HG03354 (cell line): Measurements from ENCODE around the gene QPRT.
"Not testable (repeated sequence)": the region's sequence is repeated elsewhere in the genome, so short reads cannot be mapped to it uniquely, and the experiment has no call there.

Source experiments
- ATAC-seq: cut with Tn5 transposase; IDR thresholded peaks from one replicate; pipeline ENCODE4 v1.9.1; 2021; ENCODE audit warnings: mild to moderate bottlenecking; ENCODE audit not compliant: unreplicated experiment, poor library complexity, severe bottlenecking

QPRT gene

GRCh38 chr16:29678691-29679267, at the start of gene QPRT:
Gene QPRT (plus strand): TSS chr16:29679180. CDS start chr16:29679198, 18 bp downstream.
- no peak for ATAC-seq

GRCh38 chr16:29629318-29629717, 49.7 kb upstream of the QPRT start:
- not testable (repeated sequence) for ATAC-seq

GRCh38 chr16:29631658-29632057, 47.3 kb upstream of the QPRT start:
- ATAC-seq, result not testable (repeated sequence)

GRCh38 chr16:29635902-29636301, 43.1 kb upstream of the QPRT start:
- ATAC-seq, result not testable (repeated sequence)

DNA sequence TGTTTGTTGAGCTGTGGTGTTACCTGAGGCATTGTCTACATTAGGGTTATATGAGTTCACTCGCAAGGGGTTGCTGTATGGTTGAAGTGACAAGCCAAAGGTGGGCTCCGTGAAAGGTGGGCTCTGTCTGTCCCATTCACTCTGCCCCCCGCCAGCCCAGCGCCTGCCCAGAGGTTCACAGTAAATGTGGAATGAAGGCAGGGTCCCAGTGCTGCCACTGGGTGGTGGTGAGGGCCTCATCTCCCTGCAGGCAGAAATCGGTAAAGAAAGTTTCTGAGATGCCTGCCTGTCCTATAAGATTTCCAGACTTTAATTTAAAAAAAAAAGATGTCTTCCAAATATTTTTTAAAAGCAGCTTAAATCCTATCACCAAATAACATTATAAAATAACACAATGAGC, 42.6 kb upstream of the QPRT start:
- ATAC-seq, result not testable (repeated sequence)

GRCh38 chr16:29638751-29639150, 40.2 kb upstream of the QPRT start:
- not testable (repeated sequence) for ATAC-seq

- no peak for ATAC-seq
Observed at GRCh38 chr16:29641561-29641960, 37.4 kb upstream of the QPRT start.

DNA sequence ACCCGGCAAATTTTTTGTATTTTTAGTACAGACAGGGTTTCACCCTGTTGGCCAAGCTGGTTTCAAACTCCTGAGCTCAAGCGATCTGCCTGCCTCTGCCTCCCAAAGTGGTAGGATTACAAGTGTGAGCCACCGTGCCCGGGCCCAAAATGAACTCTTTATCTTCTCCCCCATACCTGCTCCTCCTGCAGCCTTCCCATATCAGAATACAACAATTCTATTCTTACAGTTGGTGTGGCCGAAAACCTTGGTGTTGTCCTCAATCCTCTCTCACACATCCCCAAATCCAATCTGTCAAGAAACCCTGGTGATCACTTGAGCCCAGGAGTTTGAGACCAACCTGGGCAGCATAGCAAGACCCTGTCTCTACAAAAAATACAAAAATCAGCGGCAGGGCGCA, 35.4 kb upstream of the QPRT start:
- no peak for ATAC-seq

GRCh38 chr16:29644338-29644857, 34.6 kb upstream of the QPRT start:
- peak; percentile 63 for ATAC-seq

DNA sequence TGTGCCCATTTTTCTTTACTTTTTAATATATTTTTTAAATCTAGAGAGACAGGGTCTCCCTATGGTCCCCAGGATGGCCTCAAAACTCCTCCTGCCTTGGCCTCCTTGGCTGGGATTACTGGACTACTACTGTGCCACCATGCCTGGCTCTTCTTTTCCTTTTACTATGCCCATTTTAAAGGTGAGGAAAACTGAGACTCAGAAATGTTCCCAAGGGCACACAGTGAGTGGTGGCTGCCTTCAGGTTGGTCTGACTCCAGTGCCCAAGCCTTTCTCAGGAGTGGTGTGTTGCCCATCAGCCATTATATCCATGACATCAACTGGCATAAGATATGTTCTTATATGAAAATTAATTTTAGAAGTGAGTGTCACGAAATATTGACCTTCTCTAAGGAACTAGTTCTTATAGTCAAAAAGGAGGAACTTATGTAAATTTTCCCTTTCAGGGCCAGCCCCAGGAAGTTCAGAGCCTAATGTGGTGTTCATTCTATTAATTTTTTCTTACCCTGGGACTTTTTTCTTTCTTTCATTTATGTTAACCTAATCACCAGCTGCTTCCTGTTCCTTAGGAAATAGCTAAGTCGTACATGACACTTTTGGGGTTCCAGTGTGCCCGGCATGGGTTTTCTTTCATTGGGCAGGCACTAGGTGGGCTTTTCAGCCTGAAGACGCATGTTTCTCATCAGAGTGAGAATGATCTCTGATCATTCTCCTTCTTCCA, 33.8 kb upstream of the QPRT start:
- ATAC-seq, result peak; percentile 46

DNA sequence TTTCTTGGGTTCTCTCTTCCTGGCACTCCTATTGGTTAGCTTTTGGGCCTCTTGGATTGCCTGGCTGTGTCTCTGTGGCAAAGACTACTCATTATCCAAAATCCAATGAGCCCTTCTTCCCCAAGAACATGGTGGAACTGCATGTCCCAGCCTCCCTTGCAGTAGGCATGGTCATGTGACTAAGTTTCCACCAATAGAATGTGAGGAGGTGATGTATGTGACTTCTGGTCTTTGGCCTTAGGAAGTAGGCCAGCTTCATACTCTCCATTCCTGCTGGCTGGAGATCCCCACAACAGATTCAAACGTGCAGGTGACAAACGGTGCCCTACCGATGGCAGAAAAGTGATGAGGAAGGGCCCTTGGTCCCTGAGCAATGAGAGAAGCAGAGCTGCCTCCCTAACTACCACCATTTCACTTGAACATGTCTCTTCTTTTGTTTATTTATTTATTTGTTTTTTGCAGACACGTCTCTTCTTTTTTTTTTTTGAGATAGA, 33.2 kb upstream of the QPRT start:
- ATAC-seq, result peak; percentile 36

- no peak for ATAC-seq
Observed at GRCh38 chr16:29646947-29647346, 32.0 kb upstream of the QPRT start.

- ATAC-seq, result no peak
Observed at GRCh38 chr16:29649588-29650494, 29.1 kb upstream of the QPRT start.

- ATAC-seq, result no peak
Observed at GRCh38 chr16:29650771-29651170, 28.2 kb upstream of the QPRT start.

DNA sequence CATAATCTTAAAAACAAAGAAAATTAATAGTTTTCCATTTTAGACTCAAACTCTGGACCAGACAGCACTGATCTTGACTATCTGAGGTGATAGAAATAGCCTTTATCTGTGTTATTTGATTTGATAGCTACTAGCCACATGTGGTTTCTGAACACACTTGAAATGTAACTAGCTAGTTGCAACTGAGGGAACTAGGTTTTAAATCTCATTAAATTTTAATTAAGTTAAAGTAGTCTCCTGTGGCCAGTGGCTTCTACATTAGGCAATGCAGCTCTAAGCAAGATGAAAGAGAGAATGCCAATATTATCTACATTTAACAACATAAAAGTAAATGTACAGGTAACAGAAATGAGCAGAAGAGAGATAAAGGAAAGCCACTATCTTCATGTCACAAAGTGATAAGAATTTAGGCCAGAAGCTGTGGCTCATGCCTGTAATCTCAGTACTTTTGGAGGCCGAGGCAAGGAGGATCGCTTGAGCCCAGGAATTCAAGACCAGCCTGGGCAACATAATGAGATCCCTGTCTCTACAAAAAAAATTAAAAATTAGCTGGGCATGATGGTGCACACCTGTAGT, 27.1 kb upstream of the QPRT start:
- ATAC-seq, result no peak

DNA sequence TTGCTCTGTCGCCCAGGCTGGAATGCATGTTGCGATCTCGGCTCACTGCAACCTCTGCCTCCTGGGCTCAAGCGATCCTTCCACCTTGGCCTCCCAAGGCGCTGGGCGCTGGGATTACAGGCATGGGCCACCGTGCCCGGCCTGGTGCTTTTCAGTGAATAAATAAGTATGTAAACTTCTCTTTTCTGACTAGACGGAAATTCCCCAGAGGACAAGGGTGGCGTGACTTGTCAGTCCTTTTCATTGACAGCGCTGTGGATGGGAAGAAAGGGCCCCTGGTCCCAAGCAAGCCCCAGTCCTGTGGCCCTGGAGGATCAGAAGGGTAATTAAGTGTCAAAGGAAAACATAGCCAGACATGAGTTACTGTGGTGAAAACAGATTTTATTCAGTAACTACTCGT, 25.5 kb upstream of the QPRT start:
- ATAC-seq, result peak; percentile 54

GRCh38 chr16:29653890-29654289, 25.1 kb upstream of the QPRT start:
- ATAC-seq, result not testable (repeated sequence)

GRCh38 chr16:29656688-29657523, 22.1 kb upstream of the QPRT start:
- ATAC-seq, result no peak

DNA sequence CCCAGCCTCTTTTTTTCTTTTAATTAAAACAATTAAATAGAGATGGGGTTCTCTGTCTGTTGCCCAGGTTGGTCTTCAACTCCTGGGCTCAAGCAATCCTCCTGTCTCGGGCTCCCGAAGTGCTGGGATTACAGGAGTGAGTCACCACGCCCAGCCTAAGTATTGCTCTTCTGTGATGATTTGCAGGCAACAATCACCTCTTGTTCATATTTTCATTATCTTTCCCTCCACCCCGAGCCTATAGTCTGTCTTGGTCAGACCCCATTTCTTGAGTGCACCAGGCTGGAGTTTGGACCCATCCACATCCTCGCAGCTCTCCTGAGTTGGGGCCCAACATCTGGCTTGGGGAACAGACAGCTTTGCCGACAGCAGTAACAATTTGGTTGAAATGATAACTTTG, 20.3 kb upstream of the QPRT start:
- no peak for ATAC-seq
